Measurements from ENCODE around the gene DDX25. TPM values are rescaled to one million over a fixed set of nuclear protein-coding genes. Genes with fewer than 3 reads are reported as not detected.

The DDX25 gene
- total and polyA plus RNA-seq, 2 of the 8 experiments (the other 6 are each of a cell fraction or from before 2014, with no cell fraction given) = 17.6 to 17.9 TPM

DNA sequence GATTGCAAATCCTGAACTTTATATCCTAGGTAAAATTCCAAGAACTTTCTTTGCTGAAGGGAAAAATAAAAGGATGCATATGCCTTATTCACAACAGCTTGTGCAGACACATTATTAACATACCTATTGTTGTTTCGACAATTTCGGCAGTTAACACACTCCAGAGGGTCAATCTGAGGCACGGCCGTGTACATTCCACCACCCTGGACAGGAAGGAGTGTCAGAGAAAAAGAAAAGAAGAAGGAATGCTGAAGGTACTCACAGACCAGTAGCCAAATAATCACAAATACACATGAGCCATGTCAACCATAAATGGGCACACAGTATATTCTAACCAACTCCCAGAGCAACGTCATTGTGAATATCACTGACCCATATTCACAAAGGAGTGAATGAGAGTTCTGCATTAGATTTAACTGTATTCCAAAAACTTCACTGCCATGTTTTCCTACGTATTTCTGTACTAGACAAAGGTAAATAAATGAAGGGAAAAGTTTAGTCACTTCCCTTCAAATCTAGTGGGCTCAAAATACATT is 73.9 kb downstream of the DDX25 start (continued):
- no peak for TF ChIP-seq MAFK (IDR thresholded peaks at IDR 0.05; ENCODE audit: low read depth, low read length)
- no peak for TF ChIP-seq SP1 (IDR thresholded peaks at IDR 0.05; ENCODE audit: low read depth, low read length)
- TF ChIP-seq PHF8 (conservative IDR thresholded peaks at IDR 0.05; ENCODE audit: low read depth, low read length) = no peak

Other genes starting within 250 kb of the DDX25 start
- not detected in 2 replicates for gene ACRV1, start 223.7 kb upstream of the DDX25 start, total RNA-seq (2021; fragmentation: NEBNext Ultra II Directional; extraction: Animal tissue kit (Norgen Biotek cat#: 25700))
- 0.06 TPM in 1 of 2 replicates, not detected in the other for gene ACRV1, start 223.7 kb upstream of the DDX25 start, polyA plus RNA-seq (2011; rRNA removed)
- gene PATE1, start 158.2 kb upstream of the DDX25 start, total RNA-seq (2021; fragmentation: NEBNext Ultra II Directional; extraction: Animal tissue kit (Norgen Biotek cat#: 25700)) = not detected in 2 replicates
- gene PATE1, start 158.2 kb upstream of the DDX25 start, polyA plus RNA-seq (2011; rRNA removed) = not detected in 2 replicates
- not detected in 2 replicates for gene PATE2, start 125.7 kb upstream of the DDX25 start, total RNA-seq (2021; fragmentation: NEBNext Ultra II Directional; extraction: Animal tissue kit (Norgen Biotek cat#: 25700))
- gene PATE2, start 125.7 kb upstream of the DDX25 start, polyA plus RNA-seq (2011; rRNA removed) = 0.14 TPM in 1 of 2 replicates, not detected in the other
- gene PATE3, start 116.4 kb upstream of the DDX25 start, total RNA-seq (2021; fragmentation: NEBNext Ultra II Directional; extraction: Animal tissue kit (Norgen Biotek cat#: 25700)) = not detected in 2 replicates
- not detected in 2 replicates for gene PATE3, start 116.4 kb upstream of the DDX25 start, polyA plus RNA-seq (2011; rRNA removed)
- gene PATE4, start 71.2 kb upstream of the DDX25 start, total RNA-seq (2021; fragmentation: NEBNext Ultra II Directional; extraction: Animal tissue kit (Norgen Biotek cat#: 25700)) = not detected in 2 replicates
- gene PATE4, start 71.2 kb upstream of the DDX25 start, polyA plus RNA-seq (2011; rRNA removed) = not detected in 2 replicates
- 11.6 and 12.6 TPM in 2 replicates for gene HYLS1, start 16.8 kb upstream of the DDX25 start, total RNA-seq (2021; fragmentation: NEBNext Ultra II Directional; extraction: Animal tissue kit (Norgen Biotek cat#: 25700))
- 2.3 and 5.1 TPM in 2 replicates for gene HYLS1, start 16.8 kb upstream of the DDX25 start, polyA plus RNA-seq (2011; rRNA removed)
- 20.0 and 22.6 TPM in 2 replicates for gene PUS3, start 1.3 kb upstream of the DDX25 start, total RNA-seq (2021; fragmentation: NEBNext Ultra II Directional; extraction: Animal tissue kit (Norgen Biotek cat#: 25700))
- 4.8 and 8.7 TPM in 2 replicates for gene PUS3, start 1.3 kb upstream of the DDX25 start, polyA plus RNA-seq (2011; rRNA removed)
- not detected in 2 replicates for gene VSIG10L2, start 41.5 kb downstream of the DDX25 start, total RNA-seq (2021; fragmentation: NEBNext Ultra II Directional; extraction: Animal tissue kit (Norgen Biotek cat#: 25700))
- gene VSIG10L2, start 41.5 kb downstream of the DDX25 start, polyA plus RNA-seq (2011; rRNA removed) = not detected in 2 replicates
- 32.5 and 32.9 TPM in 2 replicates for gene CDON, start 158.4 kb downstream of the DDX25 start, total RNA-seq (2021; fragmentation: NEBNext Ultra II Directional; extraction: Animal tissue kit (Norgen Biotek cat#: 25700))
- gene CDON, start 158.4 kb downstream of the DDX25 start, polyA plus RNA-seq (2011; rRNA removed) = 11.0 and 11.5 TPM in 2 replicates